GM20000 (cell line): ENCODE results near the gene PAK4.

Experiments used
- DNase-seq: peaks from one replicate; pipeline ENCODE4 v3.0.0; 2012; ENCODE audit warnings: low spot score
- TF ChIP-seq, protein P1 (sequence below): IDR thresholded peaks from 2 replicates; pipeline ENCODE4 v1.5.1; 2012; ENCODE audit warnings: mild to moderate bottlenecking, control low read depth; ENCODE audit errors: extremely low read depth, missing control alignments

PAK4 gene

DNA sequence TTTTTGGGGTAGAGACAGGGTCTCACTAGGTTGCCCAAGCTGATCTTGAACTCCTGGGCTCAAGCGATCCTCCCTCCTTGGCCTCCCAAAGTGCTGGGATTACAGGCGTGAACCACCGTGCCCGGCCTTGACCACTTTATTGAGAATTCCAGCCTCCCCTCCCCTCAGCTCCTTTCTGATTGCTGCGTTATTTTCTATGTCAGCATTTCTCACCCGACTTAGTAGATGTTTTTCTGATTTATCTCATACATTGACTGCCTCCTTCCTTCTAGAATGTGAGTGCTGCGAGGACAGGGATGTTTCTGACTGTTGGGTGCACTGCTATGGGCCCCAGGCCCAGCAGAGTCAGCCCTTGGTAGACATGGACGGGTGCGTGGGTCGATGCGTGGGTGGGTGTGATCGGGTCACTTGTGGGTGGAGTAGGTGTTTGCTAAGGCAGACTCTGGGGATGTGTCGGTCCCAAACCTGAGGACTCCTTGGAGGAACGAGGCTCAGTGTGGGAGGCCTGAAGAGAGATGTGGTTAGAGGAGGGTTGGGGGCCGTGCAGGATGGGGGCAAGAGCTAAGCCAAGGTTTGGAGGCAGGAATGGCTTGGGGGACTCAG, 37.0 kb downstream of the PAK4 start:
- no peak for DNase-seq
- TF ChIP-seq, protein P1, sequence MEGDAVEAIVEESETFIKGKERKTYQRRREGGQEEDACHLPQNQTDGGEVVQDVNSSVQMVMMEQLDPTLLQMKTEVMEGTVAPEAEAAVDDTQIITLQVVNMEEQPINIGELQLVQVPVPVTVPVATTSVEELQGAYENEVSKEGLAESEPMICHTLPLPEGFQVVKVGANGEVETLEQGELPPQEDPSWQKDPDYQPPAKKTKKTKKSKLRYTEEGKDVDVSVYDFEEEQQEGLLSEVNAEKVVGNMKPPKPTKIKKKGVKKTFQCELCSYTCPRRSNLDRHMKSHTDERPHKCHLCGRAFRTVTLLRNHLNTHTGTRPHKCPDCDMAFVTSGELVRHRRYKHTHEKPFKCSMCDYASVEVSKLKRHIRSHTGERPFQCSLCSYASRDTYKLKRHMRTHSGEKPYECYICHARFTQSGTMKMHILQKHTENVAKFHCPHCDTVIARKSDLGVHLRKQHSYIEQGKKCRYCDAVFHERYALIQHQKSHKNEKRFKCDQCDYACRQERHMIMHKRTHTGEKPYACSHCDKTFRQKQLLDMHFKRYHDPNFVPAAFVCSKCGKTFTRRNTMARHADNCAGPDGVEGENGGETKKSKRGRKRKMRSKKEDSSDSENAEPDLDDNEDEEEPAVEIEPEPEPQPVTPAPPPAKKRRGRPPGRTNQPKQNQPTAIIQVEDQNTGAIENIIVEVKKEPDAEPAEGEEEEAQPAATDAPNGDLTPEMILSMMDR = no peak

DNA sequence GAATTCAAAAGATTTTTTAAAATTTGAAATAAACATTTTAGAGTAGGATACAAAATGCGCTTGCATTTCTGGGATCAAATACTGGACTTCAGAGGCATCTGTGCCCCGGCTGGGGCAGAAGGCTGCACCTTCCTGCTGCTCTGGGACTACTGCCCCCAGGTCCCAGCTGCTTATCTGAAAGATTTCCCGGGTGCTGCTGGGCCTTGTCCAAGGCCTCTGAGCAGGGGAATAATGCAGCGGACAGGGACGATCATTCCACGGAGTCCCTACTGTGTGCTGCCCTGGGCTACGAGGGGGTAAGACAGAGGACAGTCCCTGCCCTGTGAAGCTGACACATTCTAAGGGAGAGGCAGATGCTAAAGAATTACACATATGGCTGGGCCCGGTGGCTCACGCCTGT, 38.0 kb downstream of the PAK4 start:
- DNase-seq = no peak
- TF ChIP-seq, protein P1 = no peak

DNA sequence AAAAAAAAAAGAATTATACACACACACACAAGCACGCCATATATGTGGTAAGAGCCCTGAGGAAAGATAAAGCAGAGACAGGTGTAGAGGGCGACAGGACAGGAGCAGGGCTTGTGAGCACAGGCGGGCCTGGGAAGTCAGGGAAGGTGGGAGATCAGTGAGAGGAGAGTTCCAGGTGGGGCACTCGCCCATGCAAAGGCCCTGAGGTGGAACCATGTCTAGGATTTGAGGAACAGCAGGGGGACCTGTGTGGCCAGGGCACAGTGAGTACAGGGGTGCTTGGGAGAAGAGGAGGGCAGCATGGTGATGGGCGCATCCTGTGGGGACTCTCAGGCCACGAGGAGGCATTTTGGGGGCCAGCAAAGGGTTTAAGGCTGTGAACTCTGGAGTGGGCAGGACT, 38.7 kb downstream of the PAK4 start:
- TF ChIP-seq, protein P1 = no peak
- DNase-seq = no peak

GRCh38 chr19:39165857-39166256, 40.3 kb downstream of the PAK4 start:
- TF ChIP-seq, protein P1 = no peak
- DNase-seq = no peak

- TF ChIP-seq, protein P1 = no peak
- no peak for DNase-seq
These were observed 41.2 kb downstream of the PAK4 start for GRCh38 chr19:39166571-39167391.

DNA sequence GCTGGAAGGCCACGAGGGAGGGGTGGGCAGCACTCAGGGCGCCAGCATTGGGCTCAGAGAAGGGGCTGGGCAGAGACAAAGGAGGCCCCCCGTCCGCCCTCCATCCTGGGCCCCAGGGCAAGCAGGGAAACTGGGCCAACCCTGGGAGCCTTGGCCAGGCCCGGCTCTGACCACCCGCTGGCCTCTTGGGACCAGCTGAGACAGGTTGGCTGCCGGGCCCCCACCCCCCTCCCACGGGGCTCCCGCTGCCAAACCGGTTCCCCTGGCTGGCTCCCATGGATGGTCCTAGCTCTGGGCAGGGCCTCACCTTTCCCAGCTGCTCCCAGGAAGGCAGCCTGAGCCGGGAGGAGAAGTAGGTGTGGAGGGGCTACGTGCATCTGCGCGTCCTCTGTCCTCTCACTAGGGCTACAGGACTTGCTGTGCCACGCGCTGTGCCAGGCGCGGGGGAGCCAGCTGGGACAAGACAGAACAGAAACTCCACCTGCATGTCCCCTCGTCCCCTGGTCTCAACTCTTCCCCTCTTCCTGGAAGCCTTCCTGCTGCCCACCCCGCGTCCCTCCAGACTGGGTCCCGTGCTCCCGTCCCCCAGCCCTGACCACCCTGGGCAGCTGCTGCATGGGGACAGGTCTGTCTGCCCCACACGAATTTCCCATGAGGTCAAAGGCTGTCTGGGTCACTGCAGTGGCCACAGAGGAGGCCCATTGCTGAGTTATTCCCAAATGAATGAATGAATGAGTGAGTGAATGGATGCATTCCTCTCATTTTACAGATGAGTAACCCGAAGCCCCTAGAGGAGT, 42.1 kb downstream of the PAK4 start:
- TF ChIP-seq, protein P1 = no peak
- DNase-seq = no peak
